Upper lobe of left lung (tissue), 6 donors: ENCODE data around the gene PTPRN2. TPM values are rescaled to one million over a fixed set of nuclear protein-coding genes. Genes with fewer than 3 reads are reported as not detected.

Experiments used
- ATAC-seq, 2 donors: fragments of 200-7000 bp; cut with Tn5 transposase; one replicate each; pipeline ENCODE4 v1.9.1; 2022; ENCODE audit warnings: mild to moderate bottlenecking in 2 of 2, moderate library complexity in 2 of 2; ENCODE audit not compliant: low FRiP score in 2 of 2
- DNase-seq, 2 donors: peaks; one replicate each; pipeline ENCODE4 v3.0.0-alpha.2; 2019 to 2020
- H3K27ac ChIP-seq, 4 donors: fragments of 200-600 bp; sonication (generic); one replicate each; pipeline ENCODE4 v1.5.1; 2016 to 2019
- H3K27me3 ChIP-seq, 4 donors: fragments of 200-600 bp; sonication (generic); one replicate each; pipeline ENCODE4 v1.5.1; 2017 to 2019
- H3K36me3 ChIP-seq, 4 donors: fragments of 200-600 bp; sonication (generic); one replicate each; pipeline ENCODE4 v1.5.1; 2016 to 2019
- H3K4me1 ChIP-seq, 4 donors: fragments of 200-600 bp; sonication (generic); one replicate each; pipeline ENCODE4 v1.5.1; 2018 to 2019
- H3K4me3 ChIP-seq, 4 donors: fragments of 200-600 bp; sonication (generic); one replicate each; pipeline ENCODE4 v1.5.1; 2017 to 2019; ENCODE audit warnings: mild to moderate bottlenecking in 2 of 4, moderate library complexity in 1 of 4
- H3K9me3 ChIP-seq, 4 donors: fragments of 200-600 bp; sonication (generic); one replicate each; pipeline ENCODE4 v1.5.1; 2018 to 2019
- EP300 ChIP-seq, 4 donors: sonication (generic); formaldehyde crosslinking; IDR thresholded peaks; one replicate each; pipeline ENCODE4 v1.5.1; 2017; ENCODE audit warnings: antibody characterized with exemption in 4 of 4, control low read depth in 2 of 4
- POLR2A ChIP-seq, 4 donors: fragments of 450-650 bp; IDR thresholded peaks; one replicate each; pipeline ENCODE4 v1.5.1; 2016 to 2017; ENCODE audit warnings: antibody characterized with exemption in 4 of 4, mild to moderate bottlenecking in 2 of 4
- POLR2AphosphoS5 ChIP-seq, 2 donors: sonication (generic); formaldehyde crosslinking; IDR thresholded peaks; one replicate each; pipeline ENCODE4 v1.5.1; 2017; ENCODE audit warnings: antibody characterized with exemption in 2 of 2
- WGBS, 2 donors: methylation state at CpG; one replicate each; pipeline ENCODE4 v1.1.5; 2017 to 2018; 5-methylcytosine and 5-hydroxymethylcytosine counted together
- total RNA-seq, 6 donors: library from RNA; depleted of rRNA in 4 of 6; stranded (reverse); fragments of >200 nt in 4 of 6; gene quantifications; one replicate each; pipeline versions ENCODE4 v1.1.0 to v1.2.1, GENCODE V29; 2016 to 2021
- TF ChIP-seq, protein P1 (sequence below), 6 experiments: fragments of 450-650 bp in 4 of 6; fragments of 200-600 bp in 2 of 6; sonication (generic) in 2 of 6; IDR thresholded peaks; one replicate each; pipeline ENCODE4 v1.5.1; 2016 to 2019; ENCODE audit warnings: antibody characterized with exemption in 6 of 6
- donor health status: DM: no; HTN: no; CAD: no; lungs with moderate emphysema.
- donor health status: DM: no; HTN: yes; CAD: no; lungs with severe emphysema.

The PTPRN2 gene
- total RNA-seq, 6 donors from 2014 or later: 3.3 to 7.9 (median 5.2) TPM

DNA sequence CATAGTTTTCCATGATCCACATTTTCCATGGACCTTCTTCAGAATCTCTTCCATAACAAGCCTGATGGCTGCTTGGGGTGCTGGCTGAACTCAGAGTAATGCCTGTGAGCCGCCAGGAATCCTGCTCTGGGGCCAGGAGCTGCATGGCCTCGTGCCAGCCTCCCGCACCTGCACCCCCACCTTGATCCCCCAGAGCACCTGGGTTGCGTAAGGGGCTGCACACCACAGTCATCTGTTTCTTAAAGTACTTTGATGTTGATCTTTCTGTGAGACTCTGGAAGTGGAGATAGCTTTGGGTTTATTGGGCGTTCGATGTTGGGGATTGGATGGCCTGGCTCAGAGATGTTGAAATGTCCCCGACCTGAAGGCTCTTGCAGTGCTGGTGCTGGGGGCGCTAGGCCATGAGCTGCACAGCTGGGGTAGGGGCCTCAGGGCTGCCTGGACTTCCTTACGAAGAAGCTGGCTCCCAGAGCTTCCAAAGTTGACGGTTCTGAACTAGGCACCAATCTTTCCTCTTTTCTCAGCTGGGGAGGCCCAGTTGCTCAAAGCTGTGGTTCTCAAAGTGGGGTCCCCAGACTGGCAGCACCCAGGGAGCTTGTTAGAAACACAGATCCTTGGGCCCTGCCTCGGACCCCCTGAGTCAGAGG is 716.9 kb downstream of the PTPRN2 start:
- no peaks in the 10 kb centered on the region for H3K36me3 ChIP-seq
- WGBS, 2 donors: 73 to 79% methylated on average over 10 to 11 of the region's 11 CpGs
- ATAC-seq (no peak), DNase-seq (no peak)
- H3K27me3 ChIP-seq: no peaks in the 10 kb centered on the region
- peaks cover 0 to 8% (median 5%) of the 10 kb centered on the region in 4 donors for H3K4me1 ChIP-seq
- H3K9me3 ChIP-seq: no peaks in the 10 kb centered on the region
- no peak overlapping the region for H3K27ac ChIP-seq
- no peak overlapping the region for H3K4me3 ChIP-seq
- TF ChIP-seq, protein P1, sequence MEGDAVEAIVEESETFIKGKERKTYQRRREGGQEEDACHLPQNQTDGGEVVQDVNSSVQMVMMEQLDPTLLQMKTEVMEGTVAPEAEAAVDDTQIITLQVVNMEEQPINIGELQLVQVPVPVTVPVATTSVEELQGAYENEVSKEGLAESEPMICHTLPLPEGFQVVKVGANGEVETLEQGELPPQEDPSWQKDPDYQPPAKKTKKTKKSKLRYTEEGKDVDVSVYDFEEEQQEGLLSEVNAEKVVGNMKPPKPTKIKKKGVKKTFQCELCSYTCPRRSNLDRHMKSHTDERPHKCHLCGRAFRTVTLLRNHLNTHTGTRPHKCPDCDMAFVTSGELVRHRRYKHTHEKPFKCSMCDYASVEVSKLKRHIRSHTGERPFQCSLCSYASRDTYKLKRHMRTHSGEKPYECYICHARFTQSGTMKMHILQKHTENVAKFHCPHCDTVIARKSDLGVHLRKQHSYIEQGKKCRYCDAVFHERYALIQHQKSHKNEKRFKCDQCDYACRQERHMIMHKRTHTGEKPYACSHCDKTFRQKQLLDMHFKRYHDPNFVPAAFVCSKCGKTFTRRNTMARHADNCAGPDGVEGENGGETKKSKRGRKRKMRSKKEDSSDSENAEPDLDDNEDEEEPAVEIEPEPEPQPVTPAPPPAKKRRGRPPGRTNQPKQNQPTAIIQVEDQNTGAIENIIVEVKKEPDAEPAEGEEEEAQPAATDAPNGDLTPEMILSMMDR (IDR thresholded peaks at IDR 0.05): no peak
- TF ChIP-seq EP300 (IDR thresholded peaks at IDR 0.05) (no peak), POLR2AphosphoS5 (IDR thresholded peaks at IDR 0.05) (no peak), POLR2A (IDR thresholded peaks at IDR 0.05) (no peak)

DNA sequence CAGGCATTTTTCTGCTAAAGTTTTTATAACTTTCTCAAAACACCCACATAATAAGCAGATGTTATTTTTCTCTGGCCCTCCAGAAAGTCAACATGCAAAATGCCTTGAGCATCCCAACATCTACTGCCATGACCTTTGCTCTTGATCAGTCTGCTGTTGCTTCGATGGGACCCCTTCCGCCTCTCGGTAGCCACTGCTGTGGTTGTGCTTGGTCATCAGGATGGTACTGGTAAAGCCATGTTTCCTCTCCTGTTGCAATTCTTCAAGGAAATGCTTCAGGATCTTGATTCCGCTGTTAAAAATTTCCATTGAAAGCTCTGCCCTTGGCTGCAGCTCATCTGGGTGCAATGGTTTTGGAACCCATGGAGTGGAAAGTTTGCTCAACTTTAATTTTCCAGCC is 717.8 kb downstream of the PTPRN2 start:
- no peaks in the 10 kb centered on the region for H3K9me3 ChIP-seq
- no peak overlapping the region for H3K27ac ChIP-seq
- no peak overlapping the region for H3K4me3 ChIP-seq
- no peaks in the 10 kb centered on the region for H3K27me3 ChIP-seq
- ATAC-seq (no peak), DNase-seq (no peak)
- TF ChIP-seq, protein P1 (IDR thresholded peaks at IDR 0.05): no peak
- TF ChIP-seq POLR2A (IDR thresholded peaks at IDR 0.05) (no peak), POLR2AphosphoS5 (IDR thresholded peaks at IDR 0.05) (no peak), EP300 (IDR thresholded peaks at IDR 0.05) (no peak)
- 94 to 100% methylated on average over 4 of the region's 4 CpGs for WGBS, 2 donors
- H3K4me1 ChIP-seq: no peaks in the 10 kb centered on the region
- H3K36me3 ChIP-seq: no peaks in the 10 kb centered on the region

DNA sequence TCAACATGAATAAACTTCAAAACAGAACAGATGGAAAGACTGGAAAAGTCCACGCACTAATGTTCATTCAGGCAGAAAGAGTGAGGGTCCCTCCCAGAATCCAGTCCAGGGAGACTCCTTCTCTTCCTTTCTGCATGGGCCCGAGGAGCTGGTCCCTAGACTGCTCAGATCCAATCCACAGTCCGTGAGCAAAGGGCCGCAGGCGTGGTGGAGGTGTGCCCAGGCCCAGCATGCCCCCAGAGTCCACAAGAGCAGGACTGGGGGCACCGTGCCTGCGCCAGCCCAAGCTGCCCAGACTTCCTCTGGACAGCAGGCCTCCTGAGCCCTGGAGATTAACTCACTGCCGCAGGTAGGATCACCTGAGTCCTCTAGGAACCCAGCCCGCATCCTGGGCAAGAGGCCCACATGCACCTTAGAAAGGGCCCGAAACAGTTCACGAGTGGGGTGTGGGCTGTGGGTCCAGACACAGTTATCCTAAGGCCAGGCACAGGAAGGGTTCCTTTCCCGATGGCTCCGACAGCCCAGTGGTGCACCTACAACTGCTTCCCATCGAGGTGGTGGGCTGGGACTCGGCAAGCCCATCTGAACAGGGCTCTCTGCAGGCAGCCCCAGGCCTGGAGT is 719.8 kb downstream of the PTPRN2 start:
- TF ChIP-seq POLR2A (IDR thresholded peaks at IDR 0.05) (no peak), EP300 (IDR thresholded peaks at IDR 0.05) (no peak), POLR2AphosphoS5 (IDR thresholded peaks at IDR 0.05) (no peak)
- TF ChIP-seq, protein P1 (IDR thresholded peaks at IDR 0.05): no peak
- Histone ChIP-seq H3K4me1 (no peaks in the 10 kb centered on the region), H3K27me3 (no peaks in the 10 kb centered on the region), H3K4me3 (no peak overlapping the region), H3K36me3 (no peaks in the 10 kb centered on the region), H3K9me3 (no peaks in the 10 kb centered on the region), H3K27ac (no peak overlapping the region)
- ATAC-seq: no peak
- WGBS, 2 donors: 87 to 88% methylated on average over 6 to 15 of the region's 15 CpGs
- DNase-seq: no peak

DNA sequence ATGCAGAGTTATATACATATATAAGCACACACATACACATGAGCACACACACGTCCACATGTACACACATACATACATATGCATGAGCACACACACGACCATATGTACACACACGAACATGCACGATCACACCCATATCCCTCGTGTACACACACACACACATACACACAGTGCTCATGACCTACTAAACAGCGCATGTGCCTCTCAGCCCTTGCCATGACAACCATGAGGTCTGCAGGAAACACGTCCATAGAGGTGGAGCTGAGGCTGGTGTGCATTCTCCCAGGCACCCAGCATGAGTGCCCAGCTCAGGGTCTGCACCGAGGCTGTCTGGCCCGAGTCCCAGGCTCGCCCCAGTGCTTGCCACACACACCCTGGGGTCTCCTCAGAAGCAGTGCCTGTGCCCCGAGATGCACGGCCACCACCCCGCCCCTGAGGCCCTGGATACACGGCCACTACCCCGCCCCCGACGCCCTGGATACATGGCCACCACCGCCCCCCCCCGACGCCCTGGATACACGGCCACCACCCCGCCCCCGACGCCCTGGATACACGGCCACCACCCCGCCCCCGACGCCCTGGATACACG is 721.2 kb downstream of the PTPRN2 start:
- H3K27ac ChIP-seq: no peak overlapping the region
- no peaks in the 10 kb centered on the region for H3K36me3 ChIP-seq
- no peak overlapping the region for H3K4me3 ChIP-seq
- ATAC-seq: peak in 1 of 2 donors; percentile 4
- TF ChIP-seq EP300 (IDR thresholded peaks at IDR 0.05) (no peak), POLR2A (IDR thresholded peaks at IDR 0.05) (no peak), POLR2AphosphoS5 (IDR thresholded peaks at IDR 0.05) (no peak)
- TF ChIP-seq, protein P1 (IDR thresholded peaks at IDR 0.05): no peak
- H3K9me3 ChIP-seq: no peaks in the 10 kb centered on the region
- no peak for DNase-seq
- 81 to 85% methylated on average over 6 to 17 of the region's 29 CpGs for WGBS, 2 donors
- H3K27me3 ChIP-seq: no peaks in the 10 kb centered on the region
- H3K4me1 ChIP-seq: no peaks in the 10 kb centered on the region
